CD8-positive, alpha-beta memory T cell (primary cell): ENCODE data around the gene TTC28. TPM values are rescaled to one million over a fixed set of nuclear protein-coding genes. Genes with fewer than 3 reads are reported as not detected.

Experiments used
- CTCF ChIA-PET: fragments of 350-600 bp; sonication (Branson Sonifier 250); formaldehyde crosslinking; loops from one replicate; lab custom pipeline; 2021; ENCODE audit warnings: antibody characterized with exemption; lab: Charles Lee
- POLR2A ChIA-PET: fragments of 350-600 bp; sonication (Branson Sonifier 250); formaldehyde crosslinking; loops from one replicate; lab custom pipeline; 2021; ENCODE audit warnings: antibody characterized with exemption; lab: Charles Lee
- DNase-seq, 5 donors: peaks; one replicate each; pipeline versions ENCODE4 v3.0.0 to v3.0.0-alpha.2; 2020 to 2022; ENCODE audit warnings: mixed read lengths in 1 of 5
- H3K27ac ChIP-seq: one replicate; pipeline ENCODE4 v1.7.0; 2013; ENCODE audit warnings: low read depth, mild to moderate bottlenecking, low read length, moderate library complexity
- H3K27me3 ChIP-seq: 2 replicates; pipeline ENCODE4 v1.7.0; 2013; ENCODE audit warnings: low read length, mild to moderate bottlenecking; ENCODE audit not compliant: insufficient read depth, poor library complexity, severe bottlenecking
- H3K36me3 ChIP-seq: 2 replicates; pipeline ENCODE4 v1.7.0; 2013; ENCODE audit warnings: mild to moderate bottlenecking, low read length, moderate library complexity; ENCODE audit not compliant: insufficient read depth
- H3K4me1 ChIP-seq: 2 replicates; pipeline ENCODE4 v1.7.0; 2013; ENCODE audit warnings: mild to moderate bottlenecking, low read length, moderate library complexity; ENCODE audit not compliant: insufficient read depth
- H3K4me3 ChIP-seq: 2 replicates; pipeline ENCODE4 v1.7.0; 2013; ENCODE audit warnings: mild to moderate bottlenecking, low read length
- H3K9me3 ChIP-seq: 2 replicates; pipeline ENCODE4 v1.7.0; 2013; ENCODE audit warnings: mild to moderate bottlenecking, low read length
- H3K27ac Mint-ChIP-seq, 8 donors: one replicate each; pipeline ENCODE4 v1.8.0; 2020 to 2021; ENCODE audit warnings: mixed read lengths in 8 of 8, mild to moderate bottlenecking in 6 of 8, inconsistent platforms in 3 of 8, moderate library complexity in 3 of 8
- H3K27me3 Mint-ChIP-seq, 2 donors: one replicate each; pipeline ENCODE4 v1.8.0; 2020 to 2021; ENCODE audit warnings: mixed read lengths in 2 of 2, mild to moderate bottlenecking in 1 of 2, moderate library complexity in 1 of 2
- H3K36me3 Mint-ChIP-seq, 3 donors: one replicate each; pipeline ENCODE4 v1.8.0; 2020 to 2021; ENCODE audit warnings: mixed read lengths in 3 of 3, inconsistent platforms in 1 of 3, mild to moderate bottlenecking in 1 of 3
- H3K4me1 Mint-ChIP-seq, 3 donors: one replicate each; pipeline ENCODE4 v1.8.0; 2020 to 2021; ENCODE audit warnings: mixed read lengths in 3 of 3, inconsistent platforms in 1 of 3, mild to moderate bottlenecking in 1 of 3
- H3K4me3 Mint-ChIP-seq, 7 donors: one replicate each; pipeline ENCODE4 v1.8.0; 2020 to 2021; ENCODE audit warnings: mixed read lengths in 7 of 7, mild to moderate bottlenecking in 6 of 7, moderate library complexity in 4 of 7, inconsistent platforms in 2 of 7
- H3K9me3 Mint-ChIP-seq, 5 donors: one replicate each; pipeline ENCODE4 v1.8.0; 2020 to 2022; ENCODE audit warnings: mixed read lengths in 5 of 5, mild to moderate bottlenecking in 3 of 5, moderate library complexity in 2 of 5, inconsistent platforms in 1 of 5
- polyA plus RNA-seq: library from polyadenylated mRNA; unstranded; fragments of 300-500 nt; fragmentation: Illumina TruSeq; gene quantifications from one replicate; pipeline ENCODE4 v1.2.3, GENCODE V29; 2021
- total RNA-seq, 2 experiments: library from RNA; stranded (reverse); gene quantifications; one replicate each; pipeline ENCODE4 v1.2.3, GENCODE V29; 2021

Gene TTC28
- total and polyA plus RNA-seq, 3 experiments from 2014 or later, result 0.24 to 0.60 (median 0.51) TPM

- no peak overlapping the region for H3K27ac ChIP-seq
- H3K9me3 ChIP-seq, result no peaks in the 10 kb centered on the region
- Mint-ChIP-seq H3K36me3 (no peaks in the 10 kb centered on the region), H3K4me1 (no peaks in the 10 kb centered on the region), H3K27me3 (peaks cover 0 to 4% of the 10 kb centered on the region in 2 donors), H3K27ac (no peak overlapping the region), H3K9me3 (no peaks in the 10 kb centered on the region), H3K4me3 (no peak overlapping the region)
- H3K4me1 ChIP-seq, result no peaks in the 10 kb centered on the region
- H3K4me3 ChIP-seq, result no peak overlapping the region
- CTCF ChIA-PET, result no interaction called here
- H3K36me3 ChIP-seq, result no peaks in the 10 kb centered on the region
- H3K27me3 ChIP-seq, result no peaks in the 10 kb centered on the region
- DNase-seq, result no peak
- POLR2A ChIA-PET, result no interaction called here
Observed at GRCh38 chr22:28005513-28005912, 674.1 kb downstream of the TTC28 start.

DNA sequence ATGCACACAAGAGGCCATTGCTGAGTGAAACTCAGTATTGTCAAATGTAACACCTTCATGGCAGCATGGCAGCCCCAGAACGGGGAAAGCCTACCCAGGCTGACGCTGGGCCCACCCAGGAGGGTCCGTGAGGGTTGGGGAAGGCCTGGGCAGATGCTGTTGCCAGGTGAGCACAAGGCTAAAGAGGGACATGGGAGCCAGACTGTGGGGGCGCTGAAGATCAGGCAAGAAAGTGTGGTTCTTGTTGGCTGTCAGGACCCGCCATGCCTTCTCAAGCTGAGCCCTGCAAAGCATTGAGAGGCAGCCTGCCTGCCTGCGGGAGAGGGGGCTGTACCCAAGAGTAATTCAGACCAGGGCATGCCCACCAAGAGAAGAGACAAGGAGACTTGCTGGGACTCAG, 675.6 kb downstream of the TTC28 start:
- H3K4me1 Mint-ChIP-seq, result no peaks in the 10 kb centered on the region

GRCh38 chr22:28002863-28003565, 676.6 kb downstream of the TTC28 start:
- POLR2A ChIA-PET, result no interaction called here

More for the DNA sequence above, 675.6 kb downstream of the TTC28 start:
- Histone ChIP-seq H3K27ac (no peak overlapping the region), H3K36me3 (no peaks in the 10 kb centered on the region), H3K4me3 (no peak overlapping the region), H3K9me3 (no peaks in the 10 kb centered on the region), H3K4me1 (no peaks in the 10 kb centered on the region), H3K27me3 (no peaks in the 10 kb centered on the region)
- Mint-ChIP-seq H3K9me3 (no peaks in the 10 kb centered on the region), H3K27ac (no peak overlapping the region), H3K4me3 (no peak overlapping the region), H3K27me3 (peaks cover 0 to 6% of the 10 kb centered on the region in 2 donors), H3K36me3 (no peaks in the 10 kb centered on the region)
- DNase-seq, result no peak
- POLR2A ChIA-PET, result no interaction called here
- CTCF ChIA-PET, result no interaction called here

DNA sequence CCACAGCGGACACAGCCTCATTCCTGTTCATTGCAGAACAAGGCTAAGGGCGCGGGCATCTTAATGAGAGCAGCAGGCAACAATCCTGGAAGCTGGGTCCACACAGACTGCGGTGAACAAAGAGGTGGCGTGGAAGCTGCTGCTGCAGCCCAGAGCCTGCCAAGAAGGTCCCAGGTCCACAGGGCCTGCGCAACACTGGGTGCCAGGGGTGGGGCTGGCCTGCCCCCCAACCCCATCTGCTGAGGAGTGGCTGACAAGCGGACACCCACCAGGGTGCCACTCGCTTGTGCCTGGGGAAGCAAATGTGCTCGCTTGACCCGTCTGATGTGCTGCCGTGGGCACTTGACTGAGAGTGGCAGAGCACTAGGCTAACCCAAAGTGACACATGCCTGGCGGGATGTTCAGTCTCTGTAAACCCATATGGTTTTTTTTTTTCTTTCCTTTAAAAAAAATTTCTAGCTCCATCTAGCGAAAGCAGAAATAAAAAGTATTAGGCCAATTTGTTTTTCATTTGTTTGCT, 677.4 kb downstream of the TTC28 start:
- Mint-ChIP-seq H3K36me3 (no peaks in the 10 kb centered on the region), H3K4me1 (no peaks in the 10 kb centered on the region), H3K27me3 (peaks cover 0 to 4% of the 10 kb centered on the region in 2 donors), H3K9me3 (no peaks in the 10 kb centered on the region), H3K27ac (no peak overlapping the region), H3K4me3 (no peak overlapping the region)
- ChIA-PET CTCF (interaction anchor here (2.0 kb wide), 1 partner anchor 116 kb away, joined by 9 read pairs; no protein-coding TSS in a partner anchor), POLR2A (no interaction called here)
- H3K27ac ChIP-seq, result no peak overlapping the region
- H3K36me3 ChIP-seq, result no peaks in the 10 kb centered on the region
- no peaks in the 10 kb centered on the region for H3K9me3 ChIP-seq
- no peak for DNase-seq
- no peaks in the 10 kb centered on the region for H3K27me3 ChIP-seq
- H3K4me3 ChIP-seq, result no peak overlapping the region
- H3K4me1 ChIP-seq, result no peaks in the 10 kb centered on the region

More at GRCh38 chr22:28002863-28003565, 676.6 kb downstream of the TTC28 start:
- no peak overlapping the region for H3K4me3 ChIP-seq
- no peaks in the 10 kb centered on the region for H3K36me3 ChIP-seq
- H3K4me3 Mint-ChIP-seq, result no peak overlapping the region
- H3K4me1 Mint-ChIP-seq, result no peaks in the 10 kb centered on the region
- H3K9me3 Mint-ChIP-seq, result no peaks in the 10 kb centered on the region
- CTCF ChIA-PET, result interaction anchor here (2.0 kb wide), 1 partner anchor 116 kb away, joined by 9 read pairs; no protein-coding TSS in a partner anchor
- peaks cover 0 to 4% of the 10 kb centered on the region in 2 donors for H3K27me3 Mint-ChIP-seq
- H3K27me3 ChIP-seq, result no peaks in the 10 kb centered on the region
- no peak overlapping the region for H3K27ac Mint-ChIP-seq
- no peaks in the 10 kb centered on the region for H3K36me3 Mint-ChIP-seq
- no peak overlapping the region for H3K27ac ChIP-seq
- no peaks in the 10 kb centered on the region for H3K9me3 ChIP-seq
- H3K4me1 ChIP-seq, result no peaks in the 10 kb centered on the region
- no peak for DNase-seq

DNA sequence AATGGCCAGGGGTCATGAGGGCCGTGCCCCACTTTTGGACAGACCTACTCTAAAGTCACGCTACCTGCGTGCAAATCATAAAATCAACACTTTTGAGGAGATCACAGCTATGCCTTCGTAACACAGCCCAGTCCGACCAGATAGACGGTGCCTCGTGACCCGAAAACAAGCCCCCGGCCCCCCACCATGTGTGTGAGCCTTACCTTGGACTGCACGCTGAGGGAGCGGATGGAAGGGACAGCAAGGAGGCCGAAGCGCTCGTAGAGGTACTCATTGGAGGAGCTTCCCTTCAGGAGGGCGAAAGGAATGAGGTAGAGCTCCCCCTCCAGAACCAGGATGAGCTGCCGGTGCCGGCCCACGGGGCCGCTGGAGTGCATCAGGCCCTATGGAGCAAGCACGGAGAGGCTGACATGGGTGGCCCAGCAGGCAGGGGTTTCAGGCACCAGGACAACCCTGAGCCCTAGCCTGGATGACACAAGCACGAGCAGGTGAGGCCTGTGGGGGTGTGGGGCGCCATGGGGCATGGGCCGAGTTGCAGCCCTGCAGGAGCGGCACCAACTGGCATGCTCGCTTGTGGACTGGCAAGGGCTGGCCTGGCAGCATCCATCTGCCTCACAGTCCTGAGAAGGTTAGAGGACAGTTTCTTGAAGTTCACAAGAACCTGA, 678.3 kb downstream of the TTC28 start:
- ChIA-PET POLR2A (no interaction called here), CTCF (no interaction called here)
- no peak overlapping the region for H3K4me3 Mint-ChIP-seq
- H3K27ac Mint-ChIP-seq, result no peak overlapping the region
- no peaks in the 10 kb centered on the region for H3K36me3 Mint-ChIP-seq
- Histone ChIP-seq H3K27me3 (no peaks in the 10 kb centered on the region), H3K27ac (no peak overlapping the region), H3K36me3 (no peaks in the 10 kb centered on the region), H3K4me3 (no peak overlapping the region), H3K9me3 (no peaks in the 10 kb centered on the region), H3K4me1 (no peaks in the 10 kb centered on the region)
- no peak for DNase-seq
- peaks cover 0 to 4% of the 10 kb centered on the region in 2 donors for H3K27me3 Mint-ChIP-seq
- no peaks in the 10 kb centered on the region for H3K4me1 Mint-ChIP-seq
- no peaks in the 10 kb centered on the region for H3K9me3 Mint-ChIP-seq

DNA sequence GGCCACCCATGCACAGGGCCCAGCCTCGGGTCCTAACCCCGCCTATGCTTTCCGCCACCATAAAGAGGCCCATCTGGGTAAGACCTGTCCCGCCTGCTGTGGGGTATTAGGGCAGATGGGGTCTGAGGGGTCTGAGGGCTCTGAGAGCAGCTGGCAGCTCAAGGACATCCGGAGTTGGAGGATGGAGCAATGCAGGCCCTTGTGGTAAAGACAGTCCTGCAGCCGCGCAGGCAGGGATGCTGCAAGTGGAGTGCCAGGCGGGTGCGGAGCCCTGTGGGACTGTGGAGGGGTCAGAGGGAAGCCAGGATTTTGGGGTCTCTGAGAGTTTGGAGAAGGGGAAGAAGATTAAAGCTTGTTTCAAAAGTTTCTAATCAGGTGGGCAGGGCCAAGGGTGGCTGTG, 679.3 kb downstream of the TTC28 start:
- Histone ChIP-seq H3K4me1 (no peaks in the 10 kb centered on the region), H3K36me3 (no peaks in the 10 kb centered on the region), H3K27ac (no peak overlapping the region), H3K4me3 (no peak overlapping the region), H3K27me3 (no peaks in the 10 kb centered on the region), H3K9me3 (no peaks in the 10 kb centered on the region)
- ChIA-PET POLR2A (no interaction called here), CTCF (interaction anchor here (1.3 kb wide), 1 partner anchor 113 kb away, joined by 7 read pairs; no protein-coding TSS in a partner anchor)
- no peak overlapping the region for H3K27ac Mint-ChIP-seq
- no peaks in the 10 kb centered on the region for H3K4me1 Mint-ChIP-seq
- no peaks in the 10 kb centered on the region for H3K36me3 Mint-ChIP-seq
- no peak for DNase-seq
- no peak overlapping the region for H3K4me3 Mint-ChIP-seq
- no peaks in the 10 kb centered on the region for H3K9me3 Mint-ChIP-seq
- peaks cover 0 to 4% of the 10 kb centered on the region in 2 donors for H3K27me3 Mint-ChIP-seq

DNA sequence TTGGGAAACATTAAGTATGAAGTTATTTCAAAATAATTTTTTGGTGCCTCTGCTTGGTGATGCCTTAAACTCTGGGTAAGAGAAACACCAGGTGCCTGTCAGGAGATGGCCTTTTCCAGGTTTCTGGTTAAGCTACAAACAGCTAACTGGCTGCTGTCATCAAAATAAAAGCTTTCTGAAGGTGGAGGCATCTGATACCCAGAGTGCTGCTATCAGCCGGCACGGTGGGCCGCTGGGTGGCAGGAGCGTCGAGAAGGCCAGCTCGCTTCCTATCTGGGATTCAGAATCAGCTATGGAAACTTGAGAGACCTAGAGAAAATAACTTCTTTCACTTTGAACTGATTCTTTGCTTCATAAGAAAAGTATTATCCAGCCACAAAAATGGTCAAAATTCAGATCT, 679.8 kb downstream of the TTC28 start:
- Mint-ChIP-seq H3K36me3 (no peaks in the 10 kb centered on the region), H3K4me3 (no peak overlapping the region), H3K27ac (no peak overlapping the region), H3K27me3 (peaks cover 0 to 4% of the 10 kb centered on the region in 2 donors), H3K4me1 (no peaks in the 10 kb centered on the region), H3K9me3 (no peaks in the 10 kb centered on the region)
- DNase-seq, result no peak
- H3K36me3 ChIP-seq, result no peaks in the 10 kb centered on the region
- ChIA-PET POLR2A (no interaction called here), CTCF (interaction anchor here (1.3 kb wide), 1 partner anchor 112 kb away, joined by 7 read pairs; no protein-coding TSS in a partner anchor)
- no peak overlapping the region for H3K4me3 ChIP-seq
- H3K9me3 ChIP-seq, result no peaks in the 10 kb centered on the region
- no peaks in the 10 kb centered on the region for H3K4me1 ChIP-seq
- no peaks in the 10 kb centered on the region for H3K27me3 ChIP-seq
- H3K27ac ChIP-seq, result no peak overlapping the region
